Activated CD8-positive, alpha-beta T cell treated with anti-CD3 and anti-CD28 coated beads for 36 hours (primary cell): Measurements from ENCODE around the gene SLC1A7. TPM values are rescaled to one million over a fixed set of nuclear protein-coding genes. Genes with fewer than 3 reads are reported as not detected.

ENCODE experiments used
- ATAC-seq: fragments of 200-7000 bp; cut with Tn5 transposase; one replicate; pipeline ENCODE4 v1.10.0; 2021; ENCODE audit warnings: mild to moderate bottlenecking, moderate library complexity
- CTCF ChIA-PET: fragments of 350-600 bp; sonication (Branson Sonifier 250); formaldehyde crosslinking; loops from one replicate; lab custom pipeline; 2021; ENCODE audit warnings: antibody characterized with exemption; lab: Charles Lee
- POLR2A ChIA-PET: fragments of 350-600 bp; sonication (Branson Sonifier 250); formaldehyde crosslinking; loops from one replicate; lab custom pipeline; 2021; ENCODE audit warnings: antibody characterized with exemption; lab: Charles Lee
- DNase-seq: peaks from one replicate; pipeline ENCODE4 v3.0.0-alpha.2; 2020
- H3K27ac Mint-ChIP-seq: one replicate; pipeline ENCODE4 v1.8.0; 2021; ENCODE audit warnings: mild to moderate bottlenecking, mixed read lengths
- H3K27me3 Mint-ChIP-seq: one replicate; pipeline ENCODE4 v1.8.0; 2021; ENCODE audit warnings: mixed read lengths
- H3K36me3 Mint-ChIP-seq: one replicate; pipeline ENCODE4 v1.8.0; 2021; ENCODE audit warnings: low read depth, mixed read lengths
- H3K4me1 Mint-ChIP-seq: one replicate; pipeline ENCODE4 v1.8.0; 2021; ENCODE audit warnings: low read depth, mixed read lengths
- H3K4me3 Mint-ChIP-seq: one replicate; pipeline ENCODE4 v1.8.0; 2021; ENCODE audit warnings: mild to moderate bottlenecking, moderate library complexity, mixed read lengths
- H3K9me3 Mint-ChIP-seq: one replicate; pipeline ENCODE4 v1.8.0; 2021; ENCODE audit warnings: mixed read lengths
- intact Hi-C: fragments of 100-400 bp; cut with micrococcal nuclease; formaldehyde crosslinking; loops from one replicate; pipeline ENCODE4 v1.10.0; 2022
- total RNA-seq, 2 experiments: library from RNA; stranded (reverse); gene quantifications; one replicate each; pipeline ENCODE4 v1.2.3, GENCODE V29; 2021
- TF ChIP-seq, protein P1 (sequence below): fragments of 200-600 bp; IDR thresholded peaks from one replicate; pipeline ENCODE4 v1.8.0; 2022; ENCODE audit warnings: antibody characterized with exemption, mild to moderate bottlenecking

Gene SLC1A7
- total RNA-seq, 2 experiments from 2014 or later: not detected

DNA sequence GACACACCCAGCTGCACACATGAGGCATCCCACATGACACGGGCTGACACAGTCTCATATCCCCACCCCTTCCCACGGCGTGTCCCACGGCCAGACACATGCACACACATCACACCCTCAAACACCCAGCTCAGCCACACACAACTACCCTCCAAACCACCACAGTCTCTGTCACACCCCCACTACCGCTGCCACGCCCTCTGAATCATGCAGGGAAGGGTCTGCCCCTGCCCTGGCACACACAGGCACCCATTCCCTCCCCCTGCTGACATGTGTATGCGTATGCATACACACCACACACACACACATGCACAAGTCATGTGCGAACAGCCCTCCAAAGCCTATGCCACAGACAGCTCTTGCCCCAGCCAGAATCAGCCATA is 57.9 kb downstream of the SLC1A7 start:
- DNase-seq (no peak), ATAC-seq (no peak)
- TF ChIP-seq, protein P1, sequence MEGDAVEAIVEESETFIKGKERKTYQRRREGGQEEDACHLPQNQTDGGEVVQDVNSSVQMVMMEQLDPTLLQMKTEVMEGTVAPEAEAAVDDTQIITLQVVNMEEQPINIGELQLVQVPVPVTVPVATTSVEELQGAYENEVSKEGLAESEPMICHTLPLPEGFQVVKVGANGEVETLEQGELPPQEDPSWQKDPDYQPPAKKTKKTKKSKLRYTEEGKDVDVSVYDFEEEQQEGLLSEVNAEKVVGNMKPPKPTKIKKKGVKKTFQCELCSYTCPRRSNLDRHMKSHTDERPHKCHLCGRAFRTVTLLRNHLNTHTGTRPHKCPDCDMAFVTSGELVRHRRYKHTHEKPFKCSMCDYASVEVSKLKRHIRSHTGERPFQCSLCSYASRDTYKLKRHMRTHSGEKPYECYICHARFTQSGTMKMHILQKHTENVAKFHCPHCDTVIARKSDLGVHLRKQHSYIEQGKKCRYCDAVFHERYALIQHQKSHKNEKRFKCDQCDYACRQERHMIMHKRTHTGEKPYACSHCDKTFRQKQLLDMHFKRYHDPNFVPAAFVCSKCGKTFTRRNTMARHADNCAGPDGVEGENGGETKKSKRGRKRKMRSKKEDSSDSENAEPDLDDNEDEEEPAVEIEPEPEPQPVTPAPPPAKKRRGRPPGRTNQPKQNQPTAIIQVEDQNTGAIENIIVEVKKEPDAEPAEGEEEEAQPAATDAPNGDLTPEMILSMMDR: no peak
- no peak overlapping the region for H3K4me3 Mint-ChIP-seq
- H3K9me3 Mint-ChIP-seq: no peaks in the 10 kb centered on the region
- H3K4me1 Mint-ChIP-seq: no peaks in the 10 kb centered on the region
- intact Hi-C loops: no loop called here
- H3K36me3 Mint-ChIP-seq: no peaks in the 10 kb centered on the region
- POLR2A ChIA-PET: no interaction called here
- H3K27ac Mint-ChIP-seq: no peak overlapping the region
- CTCF ChIA-PET: no interaction called here
- no peaks in the 10 kb centered on the region for H3K27me3 Mint-ChIP-seq

DNA sequence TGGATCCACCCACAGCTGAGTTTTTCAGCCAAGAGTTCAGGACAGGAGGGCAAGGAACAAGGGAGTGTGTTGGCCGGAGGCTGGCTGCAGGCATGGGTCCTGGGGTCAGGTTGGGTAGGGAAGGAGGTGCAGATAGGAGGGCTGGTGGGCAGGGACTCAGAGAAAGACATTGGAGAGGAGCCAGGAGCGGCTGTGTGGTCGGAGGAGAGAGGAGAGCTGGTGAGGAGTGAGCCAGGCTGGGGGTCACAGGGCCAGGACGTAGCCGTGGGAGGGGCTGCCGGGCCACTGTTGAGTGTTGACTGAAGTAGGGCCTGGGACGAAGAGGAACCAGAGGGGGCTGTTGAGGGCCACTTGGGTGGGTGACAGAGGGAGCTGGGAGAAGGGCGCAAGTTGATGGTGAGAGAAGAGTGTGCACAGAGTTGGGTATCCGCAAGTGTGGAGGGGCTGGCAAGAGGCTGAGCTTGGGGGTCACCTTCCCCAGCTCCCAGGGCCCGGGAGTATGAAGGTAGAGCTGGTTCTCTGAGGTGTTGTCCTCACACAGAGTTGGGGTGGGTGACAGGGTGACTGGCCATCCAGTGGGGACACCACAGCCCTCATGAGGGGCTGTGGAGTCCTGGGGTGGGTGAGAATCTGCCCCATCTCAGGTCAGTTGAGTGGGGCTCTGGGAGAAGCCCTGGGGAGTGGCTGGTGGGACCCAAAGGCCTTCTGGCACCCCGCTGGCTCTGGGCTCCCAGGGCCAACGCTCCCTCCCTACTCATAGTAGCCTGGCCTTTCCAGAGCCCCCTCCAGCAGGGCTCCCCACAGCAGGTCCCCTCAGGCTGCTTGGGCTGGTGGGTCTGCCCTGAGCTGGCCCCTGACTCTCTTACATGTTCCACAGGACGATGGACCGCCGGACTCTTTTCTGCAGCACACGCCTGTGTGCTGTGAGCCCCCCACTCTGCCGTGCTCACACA is 58.5 kb downstream of the SLC1A7 start:
- no peak for ATAC-seq
- DNase-seq: no peak
- intact Hi-C loops: no loop called here
- Mint-ChIP-seq H3K27ac (no peak overlapping the region), H3K4me3 (no peak overlapping the region), H3K4me1 (no peaks in the 10 kb centered on the region), H3K27me3 (no peaks in the 10 kb centered on the region), H3K36me3 (no peaks in the 10 kb centered on the region), H3K9me3 (no peaks in the 10 kb centered on the region)
- ChIA-PET POLR2A (interaction anchor here (0.5 kb wide), 1 partner anchor 64 kb away, joined by 3 read pairs; no protein-coding TSS in a partner anchor), CTCF (no interaction called here)
- TF ChIP-seq, protein P1: no peak

- ATAC-seq (no peak), DNase-seq (no peak)
- no peaks in the 10 kb centered on the region for H3K9me3 Mint-ChIP-seq
- intact Hi-C loops: no loop called here
- TF ChIP-seq, protein P1: no peak
- no peak overlapping the region for H3K4me3 Mint-ChIP-seq
- H3K4me1 Mint-ChIP-seq: no peaks in the 10 kb centered on the region
- H3K27ac Mint-ChIP-seq: no peak overlapping the region
- no peaks in the 10 kb centered on the region for H3K36me3 Mint-ChIP-seq
- ChIA-PET CTCF (no interaction called here), POLR2A (no interaction called here)
- no peaks in the 10 kb centered on the region for H3K27me3 Mint-ChIP-seq
Observed at GRCh38 chr1:53082826-53083455, 59.5 kb downstream of the SLC1A7 start.

- DNase-seq (no peak), ATAC-seq (no peak)
- TF ChIP-seq, protein P1: no peak
- no peak overlapping the region for H3K27ac Mint-ChIP-seq
- no peaks in the 10 kb centered on the region for H3K9me3 Mint-ChIP-seq
- no peaks in the 10 kb centered on the region for H3K36me3 Mint-ChIP-seq
- ChIA-PET POLR2A (interaction anchor here (0.7 kb wide), 1 partner anchor 154 kb away, joined by 3 read pairs; no protein-coding TSS in a partner anchor), CTCF (no interaction called here)
- no peaks in the 10 kb centered on the region for H3K4me1 Mint-ChIP-seq
- intact Hi-C loops: no loop called here
- H3K4me3 Mint-ChIP-seq: no peak overlapping the region
- no peaks in the 10 kb centered on the region for H3K27me3 Mint-ChIP-seq
Observed at GRCh38 chr1:53081384-53082066, 60.9 kb downstream of the SLC1A7 start.
